HFFc6 (cell line): ENCODE results near the gene NTM. TPM values are rescaled to one million over a fixed set of nuclear protein-coding genes. Genes with fewer than 3 reads are reported as not detected.

ENCODE experiments used
- DNase-seq: peaks from one replicate; pipeline ENCODE4 v3.0.0-alpha.2; 2018
- H3K27ac Mint-ChIP-seq: 2 replicates; pipeline ENCODE4 v1.8.0; 2020; ENCODE audit warnings: mild to moderate bottlenecking, mixed read lengths
- H3K27me3 Mint-ChIP-seq: 2 replicates; pipeline ENCODE4 v1.8.0; 2021; ENCODE audit warnings: mild to moderate bottlenecking, moderate library complexity, mixed read lengths; ENCODE audit not compliant: insufficient read depth
- H3K36me3 Mint-ChIP-seq: 2 replicates; pipeline ENCODE4 v1.8.0; 2021; ENCODE audit warnings: low read depth, mixed read lengths
- H3K4me1 Mint-ChIP-seq: 2 replicates; pipeline ENCODE4 v1.8.0; 2020; ENCODE audit warnings: low read depth, mixed read lengths
- H3K4me3 Mint-ChIP-seq: 2 replicates; pipeline ENCODE4 v1.8.0; 2020; ENCODE audit warnings: mild to moderate bottlenecking, moderate library complexity, mixed read lengths
- H3K9me3 Mint-ChIP-seq: 2 replicates; pipeline ENCODE4 v1.8.0; 2020; ENCODE audit warnings: mild to moderate bottlenecking, mixed read lengths
- total RNA-seq, 6 experiments: library from RNA; stranded (reverse); fragmentation: NEBNext Ultra II Directional; extraction: Animal tissue kit (Norgen Biotek cat#: 25700); gene quantifications; 2 replicates in 1 of 6; 3 replicates in 5 of 6; pipeline ENCODE4 v1.2.3, GENCODE V29; 2021
- TF ChIP-seq, protein P1 (sequence below): fragments of 200-600 bp; sonication (generic); IDR thresholded peaks from 2 replicates; pipeline ENCODE4 v1.5.0; 2021; ENCODE audit warnings: antibody characterized with exemption, mild to moderate bottlenecking

NTM gene
- total RNA-seq, 6 experiments from 2014 or later = 18.3 to 23.6 (median 21.7) TPM

DNA sequence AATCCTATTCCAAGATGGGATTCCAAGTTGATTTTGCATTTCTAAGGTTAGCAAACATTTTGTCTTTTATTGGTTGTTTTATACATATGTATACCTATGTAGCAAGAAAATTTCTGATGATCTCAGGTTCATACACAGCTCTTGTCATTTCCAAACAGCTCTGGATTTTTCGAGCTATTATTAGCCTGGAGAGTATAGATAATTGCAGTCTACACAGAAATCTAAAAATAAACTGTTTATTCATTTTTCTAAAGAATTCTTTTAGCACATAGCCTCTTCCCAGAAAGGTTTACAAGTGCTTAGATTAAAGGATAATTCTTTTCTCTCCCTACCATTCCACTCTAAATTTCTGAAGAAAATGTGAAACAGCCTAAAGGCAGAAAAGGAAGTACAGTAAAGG is 705.0 kb downstream of the NTM start:
- Mint-ChIP-seq H3K4me1 (peaks cover 70% of the 10 kb centered on the region), H3K27ac (no peak overlapping the region), H3K36me3 (no peaks in the 10 kb centered on the region), H3K27me3 (no peaks in the 10 kb centered on the region; the same call in 1 of the 2 replicates), H3K4me3 (no peak overlapping the region), H3K9me3 (no peaks in the 10 kb centered on the region)
- no peak for DNase-seq
- TF ChIP-seq, protein P1, sequence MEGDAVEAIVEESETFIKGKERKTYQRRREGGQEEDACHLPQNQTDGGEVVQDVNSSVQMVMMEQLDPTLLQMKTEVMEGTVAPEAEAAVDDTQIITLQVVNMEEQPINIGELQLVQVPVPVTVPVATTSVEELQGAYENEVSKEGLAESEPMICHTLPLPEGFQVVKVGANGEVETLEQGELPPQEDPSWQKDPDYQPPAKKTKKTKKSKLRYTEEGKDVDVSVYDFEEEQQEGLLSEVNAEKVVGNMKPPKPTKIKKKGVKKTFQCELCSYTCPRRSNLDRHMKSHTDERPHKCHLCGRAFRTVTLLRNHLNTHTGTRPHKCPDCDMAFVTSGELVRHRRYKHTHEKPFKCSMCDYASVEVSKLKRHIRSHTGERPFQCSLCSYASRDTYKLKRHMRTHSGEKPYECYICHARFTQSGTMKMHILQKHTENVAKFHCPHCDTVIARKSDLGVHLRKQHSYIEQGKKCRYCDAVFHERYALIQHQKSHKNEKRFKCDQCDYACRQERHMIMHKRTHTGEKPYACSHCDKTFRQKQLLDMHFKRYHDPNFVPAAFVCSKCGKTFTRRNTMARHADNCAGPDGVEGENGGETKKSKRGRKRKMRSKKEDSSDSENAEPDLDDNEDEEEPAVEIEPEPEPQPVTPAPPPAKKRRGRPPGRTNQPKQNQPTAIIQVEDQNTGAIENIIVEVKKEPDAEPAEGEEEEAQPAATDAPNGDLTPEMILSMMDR = no peak

DNA sequence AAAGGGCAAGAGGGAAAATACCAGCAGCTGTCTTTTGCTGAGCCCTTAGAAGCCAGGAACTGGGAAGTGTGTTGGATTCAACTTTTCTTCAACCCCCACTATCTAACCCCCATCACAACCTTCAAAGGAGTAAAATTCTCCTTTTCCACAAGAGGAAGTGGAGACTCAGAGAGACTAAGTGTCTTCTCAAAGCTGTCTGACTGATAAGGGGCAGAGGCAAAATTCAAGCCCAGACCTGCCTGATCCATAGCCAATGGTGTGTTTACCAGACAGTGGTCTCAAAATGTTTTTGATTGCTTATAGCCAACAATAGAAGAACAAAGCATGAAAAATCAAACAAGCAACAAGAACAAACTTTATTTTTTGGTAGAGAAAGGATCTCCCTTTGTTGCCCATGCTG is 707.0 kb downstream of the NTM start:
- H3K27me3 Mint-ChIP-seq = no peaks in the 10 kb centered on the region; the same call in 1 of the 2 replicates
- H3K9me3 Mint-ChIP-seq = no peaks in the 10 kb centered on the region
- TF ChIP-seq, protein P1 = no peak
- peaks cover 56% of the 10 kb centered on the region for H3K4me1 Mint-ChIP-seq
- no peak overlapping the region for H3K27ac Mint-ChIP-seq
- DNase-seq = no peak
- no peak overlapping the region for H3K4me3 Mint-ChIP-seq
- H3K36me3 Mint-ChIP-seq = no peaks in the 10 kb centered on the region

DNA sequence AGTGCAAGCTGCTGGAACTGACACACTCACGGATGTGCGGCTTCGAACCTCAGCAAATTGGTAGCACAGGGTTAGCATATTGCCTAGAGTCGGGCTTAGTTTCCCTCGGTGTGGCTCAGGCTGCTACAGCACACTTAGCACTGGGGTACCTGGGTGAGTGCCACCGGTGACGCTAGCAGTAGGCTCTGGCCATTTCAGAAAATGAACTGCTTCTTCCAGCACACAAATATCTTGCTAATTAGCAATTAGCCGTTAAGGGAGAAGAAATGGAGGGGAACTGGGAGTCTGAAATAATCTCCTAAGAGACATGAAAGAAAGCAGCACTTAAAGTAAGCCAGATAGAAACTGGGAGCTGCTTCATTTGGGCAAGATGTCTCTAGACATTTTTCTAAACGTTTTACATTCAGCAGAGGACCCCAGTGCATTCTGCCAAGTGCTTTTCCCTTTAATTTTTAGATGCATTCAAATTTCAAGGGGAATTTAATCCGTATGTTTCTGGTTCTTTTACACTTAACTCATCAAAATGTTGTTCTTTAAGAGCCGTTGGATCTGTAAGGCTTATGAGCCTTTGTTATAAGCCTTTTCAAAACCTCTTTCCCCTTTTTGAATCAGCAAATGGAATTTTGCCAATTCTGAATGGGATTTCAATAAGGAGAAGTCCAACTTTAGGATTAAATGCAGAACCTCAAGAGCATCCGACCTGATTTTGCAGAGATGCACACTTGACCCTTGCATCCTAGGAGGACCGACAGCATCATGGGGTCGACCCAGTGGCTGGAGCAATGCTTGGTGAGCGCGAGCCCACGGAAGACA is 708.1 kb downstream of the NTM start:
- H3K4me3 Mint-ChIP-seq = no peak overlapping the region
- H3K4me1 Mint-ChIP-seq = peaks cover 45% of the 10 kb centered on the region
- TF ChIP-seq, protein P1 = no peak
- peaks cover 10% of the 10 kb centered on the region for H3K9me3 Mint-ChIP-seq
- H3K27me3 Mint-ChIP-seq = no peaks in the 10 kb centered on the region
- DNase-seq = no peak
- no peak overlapping the region for H3K27ac Mint-ChIP-seq
- H3K36me3 Mint-ChIP-seq = peaks cover 9% of the 10 kb centered on the region

DNA sequence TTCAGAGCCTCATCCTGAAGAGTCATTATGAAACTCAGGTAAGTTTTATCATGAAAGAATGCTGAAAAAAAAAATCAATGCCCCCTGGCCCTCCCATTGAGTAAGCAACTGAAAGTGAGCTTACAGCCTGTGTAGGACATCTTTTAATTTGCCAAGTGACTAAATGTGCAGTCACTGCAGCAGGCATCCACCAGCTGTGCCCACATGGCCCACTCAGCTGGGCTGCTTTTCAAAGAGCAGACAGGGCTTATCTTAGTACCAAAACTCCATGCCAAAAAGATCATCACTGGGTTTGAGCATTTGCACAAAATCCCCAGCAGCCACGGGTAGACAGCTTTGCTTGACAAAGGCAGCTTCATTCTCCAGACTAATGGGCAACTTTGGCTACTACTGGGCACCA is 709.7 kb downstream of the NTM start:
- Mint-ChIP-seq H3K4me3 (no peak overlapping the region), H3K27ac (no peak overlapping the region), H3K36me3 (peaks cover 16% of the 10 kb centered on the region), H3K9me3 (peaks cover 25% of the 10 kb centered on the region), H3K4me1 (peaks cover 28% of the 10 kb centered on the region), H3K27me3 (no peaks in the 10 kb centered on the region)
- TF ChIP-seq, protein P1 = no peak
- no peak for DNase-seq

DNA sequence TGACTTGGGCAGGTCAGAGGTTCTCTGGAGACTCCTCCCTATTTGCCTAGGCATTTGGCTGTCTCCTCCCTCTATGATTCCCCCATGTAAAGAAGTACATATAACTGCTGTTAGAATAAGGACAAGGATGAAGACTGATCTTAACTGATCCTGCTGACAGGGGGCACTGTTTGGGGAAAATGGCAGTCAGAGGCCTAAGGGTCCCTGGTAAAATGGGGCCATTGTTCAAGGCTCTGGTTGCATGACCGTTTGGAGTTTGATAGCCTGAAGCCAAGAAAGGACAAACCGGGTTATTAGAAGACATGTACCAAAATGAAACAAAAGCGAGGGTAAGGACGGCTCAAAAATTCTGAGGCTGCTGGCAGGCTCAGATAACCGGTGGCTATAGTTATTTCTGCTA is 712.2 kb downstream of the NTM start:
- peaks cover 45% of the 10 kb centered on the region for H3K9me3 Mint-ChIP-seq
- H3K27me3 Mint-ChIP-seq = no peaks in the 10 kb centered on the region
- no peak overlapping the region for H3K27ac Mint-ChIP-seq
- H3K36me3 Mint-ChIP-seq = peaks cover 27% of the 10 kb centered on the region
- no peak for DNase-seq
- TF ChIP-seq, protein P1 = no peak; the same call in 1 of the 2 replicates
- H3K4me1 Mint-ChIP-seq = peaks cover 8% of the 10 kb centered on the region
- no peak overlapping the region for H3K4me3 Mint-ChIP-seq
